A673 (cell line): Measurements from ENCODE around the gene KRTAP9-4. TPM values are rescaled to one million over a fixed set of nuclear protein-coding genes. Genes with fewer than 3 reads are reported as not detected.
"Not testable (repeated sequence)": the region's sequence is repeated elsewhere in the genome, so short reads cannot be mapped to it uniquely, and the experiment has no call there.

Experiments
- BruUV-seq: library from RNA; stranded (reverse); fragments of 400-500 nt; replicated peaks from 2 replicates; lab custom pipeline; 2021; lab: Mats Ljungman, UMichigan
- CTCF ChIA-PET: fragments of 300-600 bp; sonication (Branson Sonifier 250); formaldehyde crosslinking; loops from one replicate; lab custom pipeline; 2022; ENCODE audit warnings: antibody characterized with exemption; lab: Charles Lee
- POLR2A ChIA-PET: fragments of 300-600 bp; sonication (Branson Sonifier 250); formaldehyde crosslinking; loops from one replicate; lab custom pipeline; 2022; ENCODE audit warnings: antibody characterized with exemption; ENCODE audit not compliant: low non-redundant PET; lab: Charles Lee
- DNase-seq: peaks from one replicate; pipeline ENCODE4 v3.0.0-alpha.2; 2015; ENCODE audit warnings: low spot score
- H3K27ac ChIP-seq: fragments of 200-600 bp; sonication (generic); 2 replicates; pipeline ENCODE4 v1.5.1; 2016; ENCODE audit warnings: mixed run types, low read depth, mild to moderate bottlenecking, mixed read lengths, antibody characterized with exemption, low read length; ENCODE audit not compliant: poor library complexity, severe bottlenecking
- H3K27me3 ChIP-seq: fragments of 200-600 bp; sonication (generic); replicated peaks from 2 replicates; pipeline ENCODE4 v1.6.1; 2017; ENCODE audit warnings: mixed run types, low read depth, mild to moderate bottlenecking, mixed read lengths, antibody characterized with exemption, low read length; ENCODE audit not compliant: insufficient read depth, poor library complexity
- H3K36me3 ChIP-seq: fragments of 200-600 bp; sonication (generic); 2 replicates; pipeline ENCODE4 v1.6.1; 2016; ENCODE audit warnings: mixed run types, mild to moderate bottlenecking, mixed read lengths, antibody characterized with exemption, low read length; ENCODE audit not compliant: insufficient read depth, poor library complexity, severe bottlenecking
- H3K4me1 ChIP-seq: fragments of 200-600 bp; sonication (generic); 2 replicates; pipeline ENCODE4 v1.6.1; 2017; ENCODE audit warnings: mixed run types, mild to moderate bottlenecking, mixed read lengths, antibody characterized with exemption, low read length; ENCODE audit not compliant: insufficient read depth, poor library complexity, severe bottlenecking
- H3K4me3 ChIP-seq: fragments of 200-600 bp; sonication (generic); 2 replicates; pipeline ENCODE4 v1.5.1; 2016; ENCODE audit warnings: low read depth, mixed run types, mild to moderate bottlenecking, mixed read lengths, low read length; ENCODE audit not compliant: poor library complexity, severe bottlenecking
- H3K9me3 ChIP-seq: fragments of 200-600 bp; sonication (generic); 2 replicates; pipeline ENCODE4 v1.6.1; 2016; ENCODE audit warnings: mixed run types, low read depth, mild to moderate bottlenecking, mixed read lengths, antibody characterized with exemption, low read length; ENCODE audit not compliant: poor library complexity, severe bottlenecking
- EZH2 ChIP-seq: fragments of 200-600 bp; sonication (generic); IDR thresholded peaks from 2 replicates; pipeline ENCODE4 v1.6.1; 2017; ENCODE audit warnings: borderline replicate concordance, low read depth, mild to moderate bottlenecking, mixed read lengths, antibody characterized with exemption, low read length; ENCODE audit not compliant: poor library complexity, severe bottlenecking
- intact Hi-C: fragments of 100-400 bp; cut with micrococcal nuclease; formaldehyde crosslinking; loops from one replicate; pipeline ENCODE4 v1.10.0; 2022; ENCODE audit not compliant: unreplicated experiment
- total RNA-seq: library from RNA; stranded (reverse); gene quantifications from 2 replicates; pipeline ENCODE4 v1.2.3, GENCODE V29; 2021
- TF ChIP-seq, protein P1 (sequence below): fragments of 300-800, 200-600 bp; sonication (generic); conservative IDR thresholded peaks from 2 replicates; pipeline ENCODE4 v1.5.1; 2017; ENCODE audit warnings: low read depth, mild to moderate bottlenecking, antibody characterized with exemption, low read length, moderate library complexity, mixed read lengths

Gene KRTAP9-4
- total RNA-seq, 1 experiment from 2014 or later, result not detected

DNA sequence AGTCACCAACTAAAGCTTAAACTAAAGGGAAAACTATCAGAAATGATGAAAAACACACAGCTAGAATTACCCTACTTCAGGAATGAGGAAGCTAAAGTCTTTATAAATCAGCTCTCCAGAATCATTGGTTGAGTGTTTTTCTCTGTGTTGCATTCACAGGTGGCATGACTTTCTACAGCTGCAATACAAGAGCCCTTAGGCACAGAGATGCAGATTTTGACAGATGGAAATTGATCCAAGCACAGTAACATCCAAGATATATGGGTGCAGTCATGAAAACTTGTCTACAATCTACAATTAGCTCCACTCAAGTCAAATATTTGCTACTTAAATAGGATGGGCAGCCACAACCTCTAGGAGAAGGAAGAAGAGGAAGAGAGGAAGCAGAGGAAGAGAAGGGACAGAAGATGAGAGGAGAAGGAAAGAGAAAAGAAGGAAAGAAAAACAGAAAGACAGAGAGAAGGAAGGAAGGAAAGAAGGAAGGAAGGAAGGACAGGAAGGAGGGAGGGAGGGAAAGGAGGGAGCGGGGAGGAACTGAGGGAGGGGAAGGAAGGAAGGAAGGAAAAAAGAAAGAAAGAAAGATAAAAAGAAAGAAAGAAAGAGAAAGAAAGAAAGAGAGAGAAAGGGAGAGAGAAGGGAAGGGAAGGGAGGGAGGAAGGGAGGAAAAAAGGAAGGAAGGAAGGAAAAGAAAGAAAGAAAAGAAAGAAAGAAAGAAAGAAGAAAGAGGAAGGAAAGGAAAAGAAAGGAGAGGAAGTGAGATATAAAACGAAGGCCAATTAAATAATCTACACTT, 2.3 kb upstream of the KRTAP9-4 start:
- H3K4me1 ChIP-seq, CTCF ChIA-PET, POLR2A ChIA-PET, H3K27ac ChIP-seq, intact Hi-C loops, H3K36me3 ChIP-seq, H3K27me3 ChIP-seq, DNase-seq, H3K4me3 ChIP-seq, H3K9me3 ChIP-seq, BruUV-seq: not testable (repeated sequence)

DNA sequence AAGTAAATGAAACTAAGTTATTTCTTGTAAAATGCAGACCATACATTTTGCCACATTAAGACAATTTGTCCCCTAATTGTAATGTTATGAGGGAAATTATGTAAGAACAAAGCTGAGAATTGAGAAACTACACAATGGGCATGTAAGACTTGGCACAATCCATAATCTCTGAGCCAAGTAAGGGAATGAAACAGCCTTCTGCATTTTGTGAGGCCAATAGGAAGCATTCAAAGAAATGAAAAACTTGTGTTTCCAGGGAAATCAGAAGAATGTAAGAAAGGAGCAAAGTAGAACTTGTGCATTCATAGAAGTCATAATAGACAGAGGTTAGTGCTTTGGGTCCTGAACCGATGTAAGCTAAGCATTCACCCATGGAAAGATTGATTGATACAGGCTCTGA, 1.8 kb downstream of the KRTAP9-4 start:
- Histone ChIP-seq H3K27ac (no peak overlapping the region), H3K9me3 (no peaks in the 10 kb centered on the region), H3K4me3 (no peak overlapping the region), H3K4me1 (no peaks in the 10 kb centered on the region), H3K27me3 (no peaks in the 10 kb centered on the region), H3K36me3 (no peaks in the 10 kb centered on the region)
- TF ChIP-seq, protein P1, sequence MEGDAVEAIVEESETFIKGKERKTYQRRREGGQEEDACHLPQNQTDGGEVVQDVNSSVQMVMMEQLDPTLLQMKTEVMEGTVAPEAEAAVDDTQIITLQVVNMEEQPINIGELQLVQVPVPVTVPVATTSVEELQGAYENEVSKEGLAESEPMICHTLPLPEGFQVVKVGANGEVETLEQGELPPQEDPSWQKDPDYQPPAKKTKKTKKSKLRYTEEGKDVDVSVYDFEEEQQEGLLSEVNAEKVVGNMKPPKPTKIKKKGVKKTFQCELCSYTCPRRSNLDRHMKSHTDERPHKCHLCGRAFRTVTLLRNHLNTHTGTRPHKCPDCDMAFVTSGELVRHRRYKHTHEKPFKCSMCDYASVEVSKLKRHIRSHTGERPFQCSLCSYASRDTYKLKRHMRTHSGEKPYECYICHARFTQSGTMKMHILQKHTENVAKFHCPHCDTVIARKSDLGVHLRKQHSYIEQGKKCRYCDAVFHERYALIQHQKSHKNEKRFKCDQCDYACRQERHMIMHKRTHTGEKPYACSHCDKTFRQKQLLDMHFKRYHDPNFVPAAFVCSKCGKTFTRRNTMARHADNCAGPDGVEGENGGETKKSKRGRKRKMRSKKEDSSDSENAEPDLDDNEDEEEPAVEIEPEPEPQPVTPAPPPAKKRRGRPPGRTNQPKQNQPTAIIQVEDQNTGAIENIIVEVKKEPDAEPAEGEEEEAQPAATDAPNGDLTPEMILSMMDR, result no peak
- TF ChIP-seq EZH2, result no peak
- CTCF ChIA-PET, result no interaction called here
- DNase-seq, result no peak
- BruUV-seq, result no TSS peak
- POLR2A ChIA-PET, result no interaction called here
- intact Hi-C loops, result no loop called here

DNA sequence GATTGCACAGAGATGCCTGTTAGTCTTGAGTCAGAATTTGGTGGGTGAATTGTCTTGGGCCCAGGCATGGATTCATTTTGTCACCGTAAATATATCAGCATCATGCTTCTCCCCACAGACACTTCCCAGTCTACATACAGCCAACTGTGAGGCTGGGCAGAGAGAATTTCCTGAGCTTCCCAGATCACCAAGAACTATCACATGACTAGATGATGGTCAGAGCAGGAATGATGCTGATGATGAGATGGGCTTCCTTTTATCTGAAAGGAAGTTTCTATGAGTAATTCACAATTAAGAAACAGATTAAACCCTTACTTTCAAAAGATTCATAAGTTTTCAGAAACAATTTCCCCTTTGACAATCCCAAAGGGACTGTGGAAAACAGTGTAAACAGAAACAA, 5.4 kb downstream of the KRTAP9-4 start:
- no peak overlapping the region for H3K27ac ChIP-seq
- no peak overlapping the region for H3K4me3 ChIP-seq
- H3K9me3 ChIP-seq, result no peaks in the 10 kb centered on the region
- no peaks in the 10 kb centered on the region for H3K27me3 ChIP-seq
- intact Hi-C loops, result no loop called here
- H3K36me3 ChIP-seq, result no peaks in the 10 kb centered on the region
- TF ChIP-seq EZH2, result no peak
- TF ChIP-seq, protein P1, result no peak
- no TSS peak for BruUV-seq
- H3K4me1 ChIP-seq, result no peaks in the 10 kb centered on the region
- ChIA-PET CTCF (no interaction called here), POLR2A (no interaction called here)
- DNase-seq, result no peak

DNA sequence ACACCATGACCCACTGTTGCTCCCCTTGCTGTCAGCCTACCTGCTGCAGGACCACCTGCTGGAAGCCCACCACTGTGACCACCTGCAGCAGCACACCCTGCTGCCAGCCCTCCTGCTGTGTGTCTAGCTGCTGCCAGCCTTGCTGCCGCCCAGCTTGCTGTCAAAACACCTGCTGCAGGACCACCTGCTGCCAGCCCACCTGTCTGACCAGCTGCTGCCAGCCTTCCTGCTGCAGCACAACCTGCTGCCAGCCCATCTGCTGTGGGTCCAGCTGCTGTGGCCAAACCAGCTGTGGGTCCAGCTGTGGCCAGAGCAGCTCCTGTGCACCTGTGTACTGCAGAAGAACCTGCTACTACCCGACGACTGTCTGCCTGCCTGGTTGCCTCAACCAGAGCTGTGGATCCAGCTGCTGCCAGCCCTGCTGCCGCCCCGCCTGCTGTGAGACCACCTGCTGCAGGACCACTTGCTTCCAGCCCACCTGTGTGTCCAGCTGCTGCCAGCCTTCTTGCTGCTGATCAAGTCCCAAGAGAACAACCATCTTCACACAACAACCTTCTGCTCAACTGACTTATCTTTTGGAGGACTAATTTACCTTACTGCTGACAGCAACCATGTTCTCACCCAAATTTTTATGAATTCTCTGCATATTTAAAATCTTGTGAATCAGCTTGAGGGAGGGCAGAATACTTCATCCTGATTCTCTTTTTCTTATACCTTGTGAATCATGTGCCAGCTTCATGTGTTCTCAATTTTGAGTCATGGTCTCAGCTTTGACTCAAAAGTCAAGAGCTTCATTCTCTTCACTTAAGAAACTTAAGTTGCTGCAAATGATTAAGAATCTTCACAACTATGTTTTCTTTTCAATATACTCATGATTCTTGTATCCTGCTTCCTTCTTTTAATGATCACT, 6.1 kb downstream of the KRTAP9-4 start, which contains the start of gene KRTAP9-9:
KRTAP9-9 (plus strand) TSS at position 4 of the 910 bp plus-strand sequence.
- POLR2A ChIA-PET, H3K27me3 ChIP-seq, H3K27ac ChIP-seq, H3K36me3 ChIP-seq, H3K4me1 ChIP-seq, H3K9me3 ChIP-seq, H3K4me3 ChIP-seq, CTCF ChIA-PET, DNase-seq, intact Hi-C loops, BruUV-seq: not testable (repeated sequence)
